ENCODE data around the gene TSR1.

TSR1 gene

DNA sequence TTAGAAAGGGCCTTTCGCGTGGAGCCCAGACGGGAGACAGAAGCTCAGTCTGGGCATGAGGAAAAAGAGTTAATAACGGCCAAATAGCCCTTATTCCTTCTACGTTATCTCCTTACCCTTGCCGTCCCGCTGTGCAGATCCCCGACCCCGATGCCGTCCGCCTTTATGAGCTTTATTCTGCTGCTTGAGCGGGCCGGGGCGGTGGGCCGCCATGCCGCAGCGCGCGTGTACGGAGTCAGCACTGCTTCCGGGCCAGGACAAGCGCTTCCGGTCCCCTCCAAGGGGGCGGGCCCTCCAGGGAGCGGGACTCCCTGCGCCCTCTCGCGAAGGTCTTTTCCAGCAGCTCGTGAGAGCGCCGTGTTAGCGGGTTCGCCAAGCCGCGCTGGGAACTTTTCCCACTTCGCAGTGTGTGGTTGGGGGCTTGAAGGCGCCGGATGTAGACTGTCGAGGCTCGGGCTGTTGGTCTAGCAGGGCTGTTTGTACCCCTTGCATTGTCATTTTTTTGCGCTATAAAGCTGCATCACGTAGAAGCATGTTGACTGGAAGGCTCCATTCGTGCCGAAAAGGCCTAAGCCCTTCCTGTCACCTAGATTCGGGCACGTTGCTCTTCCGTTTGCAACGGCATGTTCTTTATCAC, at the start of gene TSR1:
Gene TSR1, minus strand, starts transcription at position 243 of the 637 bp plus-strand sequence. Its CDS starts 30 bp downstream, at position 213.
- peak; percentile 74 for DNase-seq (ENCODE audit: low read depth)

DNA sequence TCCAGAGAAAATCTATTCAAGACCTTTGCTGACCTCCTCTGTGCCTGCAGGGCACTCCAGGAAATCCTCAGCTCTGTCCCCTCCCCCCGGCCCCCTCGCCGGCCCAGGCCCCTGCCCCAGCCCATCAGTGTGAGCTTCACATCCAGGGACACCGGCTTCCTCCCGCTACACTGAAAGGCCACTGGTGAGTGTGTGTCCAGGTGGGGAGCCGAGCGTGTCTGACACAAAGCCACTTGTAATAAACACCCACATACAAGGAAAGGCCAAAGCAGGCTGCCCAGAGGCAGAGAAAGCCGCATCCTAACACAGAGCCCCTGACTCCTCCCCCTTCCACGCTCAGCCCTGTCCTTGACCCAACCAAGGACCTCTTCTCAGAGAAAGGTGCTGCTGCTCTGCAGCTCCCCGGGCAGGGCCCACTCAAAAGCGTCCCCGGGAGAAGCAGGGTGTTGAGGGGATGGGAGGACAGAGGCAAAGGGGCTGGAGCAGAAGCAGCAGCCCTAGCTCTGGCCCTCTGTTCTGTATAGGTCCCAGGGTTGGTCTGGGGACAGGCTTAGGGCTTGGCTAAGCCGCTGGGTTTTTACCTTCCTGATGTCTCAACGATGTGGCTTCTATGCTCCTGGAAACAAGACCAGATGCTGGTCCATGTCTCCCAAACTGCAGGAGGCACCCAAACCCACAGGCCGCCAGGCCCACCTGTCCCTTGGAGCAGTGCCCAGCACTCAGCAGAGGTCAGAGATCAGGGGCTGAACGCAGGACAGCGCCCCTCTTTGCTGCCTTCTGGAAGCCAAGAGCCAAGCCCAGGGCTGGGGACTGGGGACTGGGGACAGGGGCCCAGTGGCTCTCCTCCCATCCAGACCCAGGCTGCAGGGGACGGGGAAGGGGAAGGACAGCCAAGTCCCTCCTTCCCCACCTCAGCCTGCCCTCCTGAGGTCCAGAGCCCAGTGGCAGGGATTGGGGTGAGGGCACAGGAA, 49.3 kb upstream of the TSR1 start:
- no peak for DNase-seq (ENCODE audit: low read depth)

DNA sequence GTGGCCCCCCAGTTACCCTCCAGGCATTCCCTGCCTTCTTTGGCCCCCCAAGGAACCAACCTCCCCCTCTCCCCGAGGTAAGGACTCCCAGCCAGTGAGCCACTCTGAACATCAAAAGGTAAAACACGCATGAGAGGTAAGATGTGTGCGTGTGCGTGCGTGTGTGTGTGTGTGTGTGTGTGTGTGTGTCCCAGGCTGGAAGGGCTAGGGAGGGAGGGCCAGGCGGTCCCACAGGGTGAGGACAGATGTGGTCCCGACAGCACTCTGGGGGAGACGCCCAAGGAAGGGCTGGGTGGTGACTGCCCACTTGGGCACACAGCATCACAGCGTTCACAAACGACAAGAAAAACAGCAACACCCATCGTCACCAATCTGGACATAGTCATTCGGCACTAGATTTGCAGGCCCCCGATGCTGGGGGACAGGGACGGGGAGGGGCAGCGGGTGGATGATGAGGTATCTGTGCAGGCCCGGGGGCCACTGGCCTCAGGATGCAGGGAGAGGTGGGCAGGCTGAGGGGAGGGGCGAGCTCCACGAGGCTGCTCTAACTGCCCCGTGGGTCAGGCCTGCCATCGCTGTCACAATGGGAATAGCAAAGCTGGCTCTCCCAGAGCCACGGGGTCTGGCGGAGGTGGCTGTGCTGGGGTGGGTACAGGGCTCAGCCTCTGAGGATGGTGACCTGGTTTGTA, 48.3 kb upstream of the TSR1 start:
- DNase-seq (ENCODE audit: low read depth) = no peak

DNA sequence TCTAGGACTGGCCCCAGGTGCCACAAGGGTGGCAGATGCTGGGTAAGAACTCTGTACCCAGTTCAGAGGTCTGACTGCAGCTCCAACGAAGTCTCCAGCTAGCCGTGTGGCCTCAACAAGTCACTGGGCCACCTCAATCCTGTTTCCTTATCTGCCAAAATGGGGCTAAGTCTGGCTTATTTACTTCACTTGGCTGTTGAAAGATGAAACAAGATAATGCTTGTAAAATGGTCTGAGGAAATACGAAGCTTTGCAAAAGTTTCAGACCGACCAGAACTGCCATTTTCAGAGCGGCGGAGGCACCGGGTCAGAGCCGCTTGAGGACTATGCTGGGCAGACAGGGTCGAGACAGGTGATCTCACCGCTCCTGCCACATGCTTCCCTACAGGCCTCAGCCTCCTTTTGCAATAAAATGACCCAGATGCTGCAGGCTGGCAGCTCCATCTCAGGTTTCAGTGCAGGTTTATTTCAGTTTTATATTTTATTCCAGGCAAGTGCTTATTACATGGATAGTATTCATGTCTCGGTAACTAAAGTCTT, 47.4 kb upstream of the TSR1 start:
- no peak for DNase-seq (ENCODE audit: low read depth)

DNA sequence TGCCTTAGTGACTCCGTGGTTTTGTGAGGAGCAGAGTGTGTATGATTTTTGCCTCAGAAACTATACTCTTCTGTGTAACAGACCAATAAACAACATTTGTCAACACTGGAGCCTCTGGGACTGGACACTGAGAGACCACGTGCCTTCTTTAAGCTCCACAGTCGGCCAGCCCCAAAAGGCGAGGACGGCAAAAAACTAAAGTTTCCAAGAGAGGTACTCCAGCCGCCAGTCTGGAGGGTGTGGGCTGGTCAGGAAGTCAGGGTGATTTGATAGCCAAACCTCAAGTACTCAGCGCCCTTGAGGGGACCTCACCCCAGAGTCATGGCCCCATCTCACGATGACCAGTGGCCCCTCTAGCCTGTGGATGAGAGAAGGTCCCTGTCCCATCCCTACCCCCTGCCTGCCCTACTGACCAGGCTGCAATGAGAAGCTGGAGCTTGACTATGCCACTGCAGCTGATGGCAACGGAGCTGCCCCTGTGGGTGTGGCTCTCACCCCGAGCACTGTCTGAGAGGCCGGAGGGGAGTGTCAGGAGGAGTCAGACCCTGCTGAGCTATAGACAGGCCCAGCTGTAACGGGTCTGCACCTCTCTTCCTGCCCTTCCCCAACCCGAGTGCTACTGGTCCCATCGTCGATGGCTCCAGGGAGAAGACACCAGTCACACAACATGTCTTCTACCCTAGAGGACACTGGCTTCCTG, 44.8 kb upstream of the TSR1 start:
- no peak for DNase-seq (ENCODE audit: low read depth)

DNA sequence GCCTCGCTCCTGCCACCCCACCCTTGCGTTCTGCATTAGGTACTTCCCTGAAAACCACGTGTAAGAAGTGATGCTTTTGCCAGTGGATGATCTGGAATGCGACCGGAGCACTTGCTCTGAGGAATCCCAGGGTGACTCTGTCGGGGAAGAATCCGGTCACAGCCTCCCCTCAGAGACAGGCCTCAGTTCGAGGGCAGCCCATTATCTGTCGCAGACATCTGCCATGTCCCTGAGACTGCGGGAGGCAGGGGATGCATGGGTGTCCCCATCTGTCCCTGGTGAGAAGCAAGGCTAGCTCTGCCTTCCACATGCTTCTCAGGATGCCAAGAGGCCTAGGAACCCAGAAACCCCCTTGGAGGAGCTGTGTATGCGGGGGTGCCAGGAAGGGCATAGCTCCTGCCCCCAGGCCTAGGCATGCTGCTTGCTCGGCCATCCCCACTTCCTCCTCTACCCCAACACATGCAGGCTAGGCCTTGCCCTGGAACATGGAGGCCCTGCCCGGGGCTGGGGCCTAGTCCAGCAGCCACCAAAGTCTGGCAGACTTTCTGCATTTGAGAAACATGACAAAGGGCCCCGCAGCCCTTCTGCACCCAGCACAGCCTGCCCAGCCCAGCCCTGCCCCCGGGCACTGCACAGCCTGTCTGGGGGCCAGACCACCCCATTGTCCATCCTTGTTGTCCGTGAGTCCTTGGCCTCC, 44.1 kb upstream of the TSR1 start:
- DNase-seq (ENCODE audit: low read depth) = no peak

DNA sequence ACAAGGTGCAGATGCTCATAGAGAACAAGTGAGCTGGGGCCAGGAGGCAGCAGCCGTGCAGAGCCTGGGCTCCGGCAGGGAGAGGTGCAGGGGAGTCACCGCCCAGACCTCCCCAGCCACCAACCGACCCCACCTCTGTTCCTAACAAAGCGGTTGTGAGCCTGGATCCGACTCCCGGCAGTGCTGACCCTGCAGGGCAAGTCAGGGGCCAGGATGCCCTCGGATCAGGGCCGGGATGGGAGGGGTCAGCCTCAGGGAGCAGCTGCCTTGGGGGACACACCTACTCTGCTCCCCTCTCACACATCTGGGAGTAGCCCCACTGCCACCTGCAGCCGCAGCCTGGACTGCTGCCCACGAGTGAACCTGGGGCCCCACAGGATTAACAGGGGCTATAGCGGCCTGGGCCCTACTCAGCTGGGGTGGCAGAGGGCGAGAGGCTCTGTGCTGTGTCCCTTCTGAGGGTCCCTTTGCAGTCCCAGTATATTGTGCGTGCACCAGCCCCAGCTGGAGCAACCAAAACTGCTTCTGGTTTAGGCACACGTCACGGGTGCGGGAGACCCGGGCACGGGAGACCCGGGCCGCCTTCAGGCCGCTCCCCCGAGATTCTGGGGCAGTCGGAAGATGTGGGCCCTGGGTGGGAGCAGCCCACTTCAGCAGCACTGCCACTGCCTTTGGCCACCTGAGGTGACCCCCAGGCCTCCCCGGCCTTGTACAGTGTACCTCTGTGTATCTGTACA, 43.4 kb upstream of the TSR1 start:
- no peak for DNase-seq (ENCODE audit: low read depth)

DNA sequence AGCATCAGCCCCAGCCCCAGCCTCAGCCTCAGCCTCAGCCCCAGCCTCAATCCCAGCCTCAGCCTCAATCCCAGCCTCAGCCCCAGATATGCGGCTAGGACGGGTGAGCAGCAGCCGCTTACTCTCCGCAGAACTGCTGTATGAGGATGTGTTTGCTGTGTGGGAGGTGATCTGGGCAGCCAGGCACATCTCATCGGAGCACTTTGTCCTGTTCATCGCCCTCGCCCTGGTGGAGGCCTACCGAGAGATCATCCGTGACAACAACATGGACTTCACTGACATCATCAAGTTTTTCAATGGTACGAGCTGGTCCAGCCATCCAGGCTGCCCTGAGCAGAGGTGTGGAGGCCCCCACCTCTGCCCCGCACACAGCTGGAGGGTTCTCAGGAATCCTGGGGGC, 42.6 kb upstream of the TSR1 start:
- DNase-seq (ENCODE audit: low read depth) = no peak

DNA sequence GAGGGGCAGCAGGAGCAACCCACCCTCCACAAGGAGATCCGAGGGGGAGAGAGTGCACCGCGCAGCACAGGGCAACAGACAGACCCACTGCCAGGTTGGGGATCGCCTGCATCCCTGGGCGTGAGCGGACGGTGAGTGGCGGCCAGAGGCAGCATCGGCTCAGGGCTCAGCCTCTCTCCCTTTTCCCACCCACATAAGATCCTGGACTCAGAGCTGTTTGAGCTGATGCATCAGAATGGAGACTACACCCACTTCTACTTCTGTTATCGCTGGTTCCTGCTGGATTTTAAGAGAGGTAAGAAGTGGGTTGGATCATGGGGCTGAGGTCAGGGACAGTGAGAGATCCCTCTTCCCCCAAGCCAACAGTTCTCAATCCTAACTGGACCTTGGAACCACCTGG, 41.4 kb upstream of the TSR1 start:
- DNase-seq (ENCODE audit: low read depth) = no peak

DNA sequence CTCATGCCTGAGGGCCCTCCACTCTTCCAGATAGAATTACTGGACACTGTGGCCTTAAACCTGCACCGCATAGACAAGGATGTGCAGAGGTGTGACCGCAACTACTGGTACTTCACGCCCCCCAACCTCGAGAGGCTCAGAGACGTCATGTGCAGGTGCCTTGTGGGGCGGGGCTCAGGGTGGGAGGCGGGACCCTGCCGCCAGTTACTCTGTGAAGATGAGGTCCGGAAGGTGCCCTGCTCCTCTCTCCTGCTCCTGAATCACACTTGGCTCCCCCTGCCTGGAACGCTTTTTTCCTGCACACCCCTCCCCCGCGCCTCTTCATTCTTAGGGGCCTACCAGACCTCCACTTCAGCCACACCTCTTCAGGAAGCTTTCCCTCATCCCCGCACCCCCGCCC, 39.9 kb upstream of the TSR1 start:
- DNase-seq (ENCODE audit: low read depth) = no peak

DNA sequence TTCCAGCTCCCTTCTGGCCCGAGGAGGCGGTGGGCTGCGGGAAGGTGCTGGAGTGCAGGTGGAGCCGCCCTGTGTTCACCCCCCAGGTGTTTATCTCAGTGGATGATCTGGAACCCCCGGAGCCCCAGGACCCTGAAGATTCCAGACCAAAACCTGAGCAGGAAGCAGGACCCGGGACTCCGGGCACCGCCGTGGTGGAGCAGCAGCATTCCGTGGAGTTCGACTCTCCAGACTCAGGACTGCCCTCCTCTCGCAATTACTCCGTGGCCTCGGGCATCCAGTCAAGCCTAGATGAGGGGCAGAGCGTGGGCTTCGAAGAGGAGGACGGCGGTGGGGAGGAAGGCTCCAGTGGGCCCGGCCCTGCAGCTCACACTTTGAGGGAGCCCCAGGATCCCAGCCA, 39.1 kb upstream of the TSR1 start:
- DNase-seq (ENCODE audit: low read depth) = no peak

DNA sequence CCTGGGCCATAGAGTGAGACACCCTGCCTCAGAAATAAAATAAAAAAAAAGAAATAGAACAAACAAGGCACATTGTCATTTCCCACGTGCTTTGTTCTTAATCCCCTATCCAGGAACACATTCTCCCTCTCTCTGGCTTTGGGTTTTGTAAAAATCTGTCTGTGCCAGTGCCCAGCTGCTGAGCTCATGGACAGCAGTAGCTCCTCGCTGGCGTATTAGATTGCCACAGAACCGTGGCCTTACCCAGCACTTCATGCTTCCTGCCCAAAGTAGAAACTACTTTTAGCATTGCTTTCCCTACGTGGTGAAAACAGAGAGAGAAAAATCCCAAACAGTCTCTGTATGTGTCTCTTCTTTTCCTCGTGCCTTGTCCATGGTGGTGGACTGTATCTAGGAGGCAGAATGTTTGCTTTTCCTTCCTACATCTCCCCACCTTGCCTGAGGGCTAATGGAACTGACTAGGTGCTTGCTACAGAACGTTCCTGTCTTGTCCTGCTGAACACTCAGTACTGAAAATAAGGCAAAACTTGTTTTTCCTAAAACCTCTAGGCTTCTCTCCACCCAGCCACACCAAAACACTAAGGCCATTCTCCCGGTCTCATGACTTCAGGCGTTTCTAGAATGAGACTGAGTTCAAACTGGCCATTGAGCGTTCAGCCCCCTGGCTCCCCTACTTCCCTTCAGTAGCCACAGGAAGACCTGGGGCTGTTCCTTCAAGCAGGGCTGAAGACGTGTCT, 38.5 kb upstream of the TSR1 start:
- no peak for DNase-seq (ENCODE audit: low read depth)

DNA sequence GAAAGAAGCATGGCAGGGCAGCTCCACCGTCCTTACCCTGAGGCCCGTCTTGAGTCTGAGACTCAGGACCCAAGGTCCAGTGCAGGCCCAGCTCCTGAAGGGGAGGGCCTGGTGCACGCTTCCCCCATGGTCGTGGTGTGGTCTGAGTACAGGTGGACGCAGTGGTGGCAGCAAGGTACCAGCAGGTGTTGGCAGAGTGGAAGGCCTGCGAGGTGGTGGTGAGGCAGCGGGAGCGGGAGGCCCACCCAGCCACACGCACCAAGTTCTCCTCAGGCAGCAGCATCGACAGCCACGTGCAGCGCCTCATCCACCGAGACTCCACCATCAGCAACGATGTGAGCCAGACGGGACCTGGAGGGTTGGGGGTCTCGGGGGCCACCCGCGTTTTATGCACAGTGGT, 36.9 kb upstream of the TSR1 start:
- DNase-seq (ENCODE audit: low read depth) = no peak

DNA sequence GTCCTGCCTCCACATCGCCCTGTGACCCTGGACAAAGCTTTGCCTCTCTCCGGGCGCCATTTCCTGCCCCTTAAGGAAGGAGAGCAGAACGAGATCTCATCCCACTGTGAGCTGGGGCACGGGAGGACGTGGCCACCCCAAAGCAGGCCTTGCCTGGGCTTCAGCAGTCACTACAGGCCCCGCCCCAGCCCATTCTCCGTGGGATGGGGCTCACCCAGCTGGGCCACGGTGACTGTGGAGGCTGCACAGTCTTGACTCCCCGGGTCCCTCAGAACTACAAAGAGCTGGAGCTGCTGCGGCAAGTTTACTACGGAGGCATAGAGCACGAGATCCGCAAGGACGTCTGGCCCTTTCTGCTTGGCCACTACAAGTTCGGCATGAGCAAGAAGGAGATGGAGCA, 36.4 kb upstream of the TSR1 start:
- no peak for DNase-seq (ENCODE audit: low read depth)

DNA sequence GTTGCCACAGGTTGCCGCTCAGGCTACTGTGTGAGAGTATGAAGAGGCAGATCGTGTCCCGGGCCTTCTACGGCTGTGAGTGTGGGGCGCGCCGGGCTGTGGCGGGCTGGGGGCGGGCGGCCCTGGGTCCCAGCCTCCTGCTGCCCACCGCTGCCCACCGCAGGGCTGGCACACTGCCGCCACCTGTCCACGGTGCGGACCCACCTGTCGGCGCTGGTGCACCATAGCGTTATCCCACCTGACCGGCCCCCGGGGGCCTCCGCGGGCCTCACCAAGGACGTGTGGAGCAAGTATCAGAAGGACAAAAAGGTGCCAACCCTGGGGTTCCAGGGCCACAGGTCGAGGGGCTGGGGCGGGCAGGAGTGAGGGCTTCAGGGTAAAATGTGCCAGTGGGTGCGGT, 35.9 kb upstream of the TSR1 start:
- no peak for DNase-seq (ENCODE audit: low read depth)

DNA sequence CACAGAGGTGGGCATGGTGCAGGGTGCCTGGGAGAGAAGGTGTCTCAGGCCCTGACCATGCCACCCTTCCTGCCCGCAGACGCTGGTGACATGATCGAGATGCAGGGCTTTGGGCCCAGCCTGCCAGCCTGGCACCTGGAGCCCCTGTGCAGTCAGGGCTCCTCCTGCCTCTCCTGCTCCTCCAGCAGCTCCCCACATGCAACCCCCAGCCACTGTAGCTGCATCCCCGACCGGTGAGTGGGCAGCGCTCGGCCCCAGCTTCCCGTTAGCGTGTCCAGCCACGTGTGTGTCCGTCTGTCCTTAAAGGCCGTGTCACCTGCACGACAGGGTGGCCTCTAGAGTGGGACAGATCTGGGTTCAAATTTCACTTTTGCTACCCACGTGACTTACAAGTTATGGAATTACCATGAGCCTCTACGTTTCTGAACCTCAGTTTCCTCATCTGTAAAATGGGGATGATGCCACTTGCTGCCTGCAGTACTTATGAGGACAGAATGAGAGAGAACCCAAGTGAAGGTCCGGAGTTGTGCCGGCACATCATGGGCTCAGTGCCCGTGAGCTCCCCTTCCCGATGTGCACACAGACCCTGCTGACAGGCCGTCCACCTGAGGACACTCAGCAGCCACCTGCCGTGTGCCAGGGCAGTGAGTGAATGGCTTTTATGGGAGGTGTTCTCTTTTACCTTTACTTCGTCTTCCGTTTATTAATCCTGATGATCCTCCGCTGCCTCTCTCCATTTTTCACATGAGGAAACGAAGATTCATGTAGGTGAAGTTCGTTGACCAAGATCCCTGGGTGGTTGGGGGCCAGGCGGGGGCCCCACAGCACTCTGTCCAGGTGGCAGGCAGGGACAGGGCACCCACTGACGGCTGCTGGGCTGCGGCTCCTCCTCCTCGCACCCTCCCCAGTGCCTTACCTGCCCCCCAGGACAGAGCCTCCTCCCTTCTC, 35.2 kb upstream of the TSR1 start:
- DNase-seq (ENCODE audit: low read depth) = no peak

DNA sequence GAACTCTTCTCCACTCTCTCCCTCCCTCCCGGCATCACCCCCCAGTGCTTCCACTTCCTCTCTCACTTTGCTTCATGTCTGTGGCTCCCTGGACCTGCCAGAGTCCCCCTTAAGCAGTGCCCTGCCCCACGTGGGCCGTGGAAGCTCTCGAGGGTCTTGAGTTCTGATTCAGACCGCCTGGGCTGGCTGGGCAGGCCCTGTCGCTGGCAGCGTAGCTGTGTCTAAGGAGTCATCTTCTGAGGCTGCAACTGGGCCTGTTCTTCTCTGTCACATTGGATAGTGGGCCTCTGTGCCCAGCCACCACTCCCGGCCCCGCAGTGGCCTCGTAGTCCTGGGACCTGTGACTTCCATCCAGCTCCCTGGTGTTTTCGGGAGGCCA, 33.9 kb upstream of the TSR1 start:
- DNase-seq (ENCODE audit: low read depth) = no peak

DNA sequence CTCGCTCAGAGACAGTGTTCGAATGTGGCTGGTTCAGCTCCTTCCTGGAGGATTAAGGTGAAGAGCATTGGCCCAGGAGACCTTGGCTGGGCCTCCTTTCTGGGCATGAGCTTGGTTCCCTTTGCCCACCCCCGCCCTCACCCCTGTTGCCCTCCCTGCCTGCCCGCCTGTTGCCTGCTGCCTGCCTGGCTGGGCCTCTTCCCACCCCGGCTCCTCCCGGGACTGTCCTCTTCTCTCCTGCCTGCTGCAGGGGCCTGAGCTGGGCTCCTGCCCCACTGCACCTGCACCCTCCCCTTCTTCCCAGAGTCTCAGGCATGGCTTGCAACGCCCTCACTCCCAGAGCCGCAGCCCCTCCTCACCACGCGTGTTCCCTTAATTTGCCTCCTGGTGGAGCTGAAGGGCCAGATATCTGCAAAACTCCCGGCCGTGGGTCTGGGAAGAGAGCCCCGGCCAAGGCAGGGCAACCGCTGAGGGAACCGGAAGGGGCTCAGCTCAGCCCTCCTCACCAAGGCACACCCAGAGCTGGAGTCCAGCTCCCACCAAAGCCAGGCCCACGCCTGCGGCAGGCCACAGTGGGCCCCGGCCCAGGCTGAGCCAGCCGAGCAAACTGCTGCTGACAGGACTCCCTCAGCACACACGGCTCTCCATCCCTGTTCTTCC, 33.4 kb upstream of the TSR1 start:
- DNase-seq (ENCODE audit: low read depth) = no peak

Measured in fibroblast of the conjunctiva (primary cell).